GM15510 (cell line): Measurements from ENCODE around the gene AQP6.

Experiments
- POLR2A ChIP-seq: IDR thresholded peaks from 3 replicates; pipeline ENCODE4 v1.6.1; 2011; ENCODE audit warnings: borderline replicate concordance; ENCODE audit not compliant: insufficient read length; ENCODE audit errors: extremely low read depth

AQP6 gene

DNA sequence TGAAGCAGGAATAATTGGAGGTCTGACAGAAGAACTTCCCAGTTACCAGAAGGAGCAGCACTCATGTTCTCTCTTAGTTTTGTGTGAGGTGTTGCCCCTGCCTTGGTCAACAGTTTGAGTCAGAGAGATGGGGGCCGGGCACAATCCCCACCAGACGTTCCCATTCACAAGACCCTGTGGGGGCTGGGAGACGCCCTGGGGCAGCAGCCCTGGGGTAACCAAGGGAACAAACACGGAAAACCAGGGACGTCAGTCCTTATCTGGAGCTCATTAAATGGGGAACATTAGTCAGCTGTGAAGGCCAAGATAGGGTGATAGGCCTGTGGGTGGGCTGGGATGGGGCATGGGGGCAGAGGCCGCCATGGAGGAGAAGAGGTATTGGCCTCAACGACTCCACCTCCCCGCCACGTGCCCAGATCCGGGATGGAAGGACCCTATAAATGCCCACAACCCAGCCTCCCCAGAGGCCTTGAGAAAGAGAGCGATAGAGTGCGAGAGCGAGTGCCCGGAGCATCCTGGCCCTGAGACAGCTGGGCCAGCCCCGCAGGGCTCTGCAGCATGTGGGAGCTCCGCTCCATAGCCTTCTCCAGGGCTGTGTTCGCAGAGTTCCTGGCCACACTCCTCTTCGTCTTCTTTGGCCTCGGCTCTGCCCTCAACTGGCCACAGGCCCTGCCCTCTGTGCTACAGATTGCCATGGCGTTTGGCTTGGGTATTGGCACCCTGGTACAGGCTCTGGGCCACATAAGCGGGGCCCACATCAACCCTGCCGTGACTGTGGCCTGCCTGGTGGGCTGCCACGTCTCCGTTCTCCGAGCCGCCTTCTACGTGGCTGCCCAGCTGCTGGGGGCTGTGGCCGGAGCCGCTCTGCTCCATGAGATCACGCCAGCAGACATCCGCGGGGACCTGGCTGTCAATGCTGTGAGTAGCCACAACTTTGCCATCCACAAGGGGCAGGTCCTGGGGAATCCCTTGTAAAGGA is 22.2 kb upstream of the AQP6 start, which contains the start of gene AQP2:
AQP2 (plus strand) TSS at position 465 of the 979 bp plus-strand sequence; CDS start at position 559, 94 bp downstream.
- no peak for TF ChIP-seq POLR2A

DNA sequence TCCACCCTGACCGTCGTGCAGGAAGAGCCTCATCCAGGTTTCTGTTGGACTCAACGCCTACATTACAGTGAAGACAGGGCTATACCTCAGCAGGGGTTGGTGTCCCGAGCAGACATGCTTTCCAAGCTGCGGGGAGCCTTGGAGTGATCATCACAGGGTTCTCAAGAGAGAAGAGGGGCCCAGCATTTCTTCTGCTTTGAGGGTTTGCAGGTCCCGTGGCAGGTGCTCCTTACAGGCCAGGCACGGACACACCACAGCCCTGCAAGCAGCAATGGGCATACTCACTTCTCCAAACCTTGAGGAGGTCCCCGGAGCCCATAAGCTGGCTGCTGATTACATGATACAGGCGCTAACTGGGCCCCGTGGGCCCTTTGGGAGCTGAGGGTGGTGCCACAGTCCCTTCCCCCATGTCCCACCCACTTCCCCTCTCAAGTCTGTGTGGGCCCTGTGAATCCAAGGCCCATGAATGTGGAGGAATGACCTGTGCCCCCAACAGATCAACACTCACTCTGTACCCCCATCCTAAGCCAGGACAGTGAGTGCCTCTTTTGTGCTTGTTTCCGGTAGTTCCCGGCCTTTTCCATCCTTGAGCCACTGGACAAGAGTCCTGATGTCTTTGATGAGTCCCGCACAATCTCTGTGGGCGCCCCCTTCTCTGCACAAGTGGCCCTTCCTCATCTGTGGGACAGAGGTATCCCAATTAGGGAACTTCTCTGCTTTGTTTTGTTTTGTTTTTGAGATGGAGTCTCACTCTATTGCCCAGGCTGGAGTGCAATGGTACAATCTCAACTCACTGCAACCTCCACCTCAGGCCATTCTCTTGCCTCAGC is 21.1 kb upstream of the AQP6 start:
- TF ChIP-seq POLR2A = no peak

DNA sequence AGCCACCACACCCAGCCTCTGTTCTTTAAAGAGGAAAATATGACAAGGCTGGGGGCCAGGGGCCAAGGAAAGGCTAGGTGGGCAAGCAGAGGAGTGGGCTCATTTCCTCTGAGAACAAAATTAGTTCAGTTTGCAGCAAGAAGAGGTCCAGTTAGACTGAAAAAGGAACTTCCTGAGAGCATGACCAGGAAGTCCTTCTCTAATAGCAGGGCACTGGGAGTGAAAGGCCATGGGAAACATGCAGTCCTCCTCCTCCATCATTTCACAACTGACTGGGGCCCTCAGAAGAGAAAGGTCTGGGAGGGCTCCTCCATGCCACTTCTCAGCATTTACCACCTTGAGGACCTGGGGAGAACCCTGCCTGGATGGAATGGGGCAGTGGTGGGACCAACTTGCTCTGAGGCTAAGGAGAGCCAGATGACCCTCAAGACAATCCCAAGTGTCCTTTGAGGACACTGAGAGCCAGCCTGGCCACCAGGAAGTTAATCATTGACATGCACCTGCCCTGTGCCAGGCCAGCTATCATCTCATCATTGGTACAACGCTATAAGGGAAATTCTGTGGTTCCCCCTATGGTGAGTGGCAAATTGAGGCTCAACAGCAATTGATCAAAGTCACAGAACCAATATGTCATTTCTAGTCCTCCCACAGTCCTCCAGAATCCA is 20.2 kb upstream of the AQP6 start:
- TF ChIP-seq POLR2A = no peak

DNA sequence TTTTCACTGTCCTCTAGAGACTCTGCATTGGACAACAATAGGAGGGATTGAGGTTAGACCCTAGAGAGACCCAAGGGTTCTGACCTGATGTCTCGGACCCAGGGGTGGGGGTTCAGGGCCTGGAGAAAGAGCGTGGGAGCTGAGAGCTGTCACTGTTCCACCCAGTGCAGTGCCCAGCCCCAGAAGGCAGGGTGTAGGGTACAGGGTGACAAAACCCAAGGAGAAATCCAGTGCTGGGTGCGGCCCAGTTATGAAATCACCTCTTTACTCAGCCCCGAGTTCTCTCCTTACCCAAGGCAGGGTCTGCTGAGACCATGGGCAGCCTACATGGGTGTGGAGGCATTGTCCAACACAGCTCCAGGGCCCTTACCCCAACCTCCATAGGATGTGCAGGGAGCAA is 19.6 kb upstream of the AQP6 start:
- TF ChIP-seq POLR2A = no peak

DNA sequence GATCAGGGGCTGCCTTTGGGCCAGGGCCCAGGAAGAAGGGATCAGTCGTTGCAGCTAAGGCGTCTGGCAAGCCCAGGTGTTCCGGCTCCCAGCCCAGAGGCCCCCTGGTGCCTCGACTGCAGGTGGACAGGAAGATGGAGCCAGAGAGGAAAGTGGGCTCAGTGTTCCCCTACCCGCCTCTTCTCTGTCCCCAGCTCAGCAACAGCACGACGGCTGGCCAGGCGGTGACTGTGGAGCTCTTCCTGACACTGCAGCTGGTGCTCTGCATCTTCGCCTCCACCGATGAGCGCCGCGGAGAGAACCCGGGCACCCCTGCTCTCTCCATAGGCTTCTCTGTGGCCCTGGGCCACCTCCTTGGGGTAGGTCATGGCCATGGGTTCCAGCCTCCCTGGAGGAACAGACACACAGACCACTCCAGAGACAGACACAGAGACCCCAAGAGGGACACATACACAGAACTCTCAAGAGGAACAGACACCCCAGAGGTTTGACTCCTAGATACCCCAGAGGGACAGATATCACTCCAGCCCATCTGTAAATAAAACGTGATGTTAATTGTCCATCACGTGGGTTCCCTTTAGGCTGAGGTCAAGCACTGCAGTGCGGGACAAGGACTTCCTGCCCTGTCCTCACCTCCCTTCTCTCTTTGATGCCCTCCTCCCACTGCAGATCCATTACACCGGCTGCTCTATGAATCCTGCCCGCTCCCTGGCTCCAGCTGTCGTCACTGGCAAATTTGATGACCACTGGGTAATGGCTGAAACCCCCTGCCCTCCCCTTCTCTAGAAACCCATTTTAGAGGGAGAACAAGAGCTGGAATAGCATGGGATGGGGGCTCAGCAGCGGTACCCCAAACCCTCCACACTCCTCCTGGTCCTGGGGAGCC is 18.5 kb upstream of the AQP6 start:
- TF ChIP-seq POLR2A = no peak

DNA sequence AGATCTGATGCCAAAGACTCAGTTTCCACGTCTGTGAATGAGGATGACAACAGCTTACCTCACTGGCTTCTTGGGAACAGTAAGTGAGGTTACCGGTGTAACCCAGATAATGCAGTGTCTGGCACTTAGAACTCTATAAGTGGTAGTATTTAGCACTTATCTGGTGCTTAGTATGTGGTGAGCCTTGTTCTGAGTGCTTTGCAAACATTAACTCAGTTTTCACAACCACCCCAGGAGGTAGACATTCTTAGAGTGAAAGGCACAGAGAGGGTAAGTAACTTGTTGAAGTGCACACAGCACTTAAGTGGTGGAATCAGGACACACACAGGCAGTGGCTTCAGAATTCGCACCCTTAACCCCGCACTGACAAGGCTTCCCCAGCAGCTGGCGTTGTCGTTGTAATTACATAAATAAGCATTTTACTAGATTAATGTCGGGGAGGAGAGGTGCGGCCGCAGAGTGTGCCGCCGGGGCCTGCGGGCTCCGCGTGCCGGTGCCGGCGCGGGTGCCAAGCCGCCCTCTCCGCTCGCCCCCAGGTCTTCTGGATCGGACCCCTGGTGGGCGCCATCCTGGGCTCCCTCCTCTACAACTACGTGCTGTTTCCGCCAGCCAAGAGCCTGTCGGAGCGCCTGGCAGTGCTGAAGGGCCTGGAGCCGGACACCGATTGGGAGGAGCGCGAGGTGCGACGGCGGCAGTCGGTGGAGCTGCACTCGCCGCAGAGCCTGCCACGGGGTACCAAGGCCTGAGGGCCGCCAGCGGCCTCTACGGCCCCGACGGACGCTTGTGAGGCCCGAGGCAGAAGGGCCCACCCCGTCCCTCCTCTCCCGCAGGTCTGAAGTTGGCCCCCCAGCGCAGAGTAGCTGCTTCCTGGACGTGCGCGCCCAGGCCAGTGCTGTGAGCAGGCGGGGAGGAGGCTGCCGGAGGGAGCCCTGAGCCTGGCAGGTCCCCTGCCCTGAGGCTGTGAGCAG is 17.6 kb upstream of the AQP6 start:
- no peak for TF ChIP-seq POLR2A

DNA sequence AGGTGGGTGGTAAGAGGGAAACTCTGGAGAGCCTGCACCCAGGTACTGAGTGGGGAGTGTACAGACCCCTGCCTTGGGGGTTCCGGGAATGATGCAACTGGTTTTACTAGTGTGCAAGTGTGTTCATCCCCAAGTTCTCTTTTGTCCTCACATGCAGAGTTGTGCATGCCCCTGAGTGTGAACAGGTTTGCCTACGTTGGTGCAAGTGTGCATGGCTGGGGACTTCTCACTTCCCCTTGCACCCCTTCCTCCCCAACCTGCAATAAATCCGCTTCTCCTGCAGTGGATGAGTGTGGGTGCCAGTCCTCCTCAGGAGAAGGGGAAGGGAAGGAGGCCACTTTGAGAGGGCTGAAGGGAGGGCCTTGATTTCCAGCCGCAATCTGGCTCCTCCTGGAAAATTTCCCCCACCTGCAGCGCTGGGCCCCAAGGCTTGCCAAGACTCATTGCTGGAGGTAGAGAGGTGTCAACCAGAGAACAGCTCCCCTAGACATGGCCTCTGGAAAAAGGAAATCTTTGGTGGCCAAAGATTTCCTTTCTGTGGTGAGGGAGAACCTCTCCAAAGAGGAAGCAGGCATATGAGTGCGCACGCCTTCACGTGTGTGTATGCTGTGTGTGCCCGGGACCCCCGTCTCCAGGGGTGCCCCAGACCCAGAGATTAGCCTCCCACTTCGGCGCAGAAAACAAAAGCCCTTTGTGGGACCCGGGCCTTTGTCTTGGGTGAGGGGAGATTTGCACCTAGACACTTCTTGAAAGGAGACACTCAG is 16.7 kb upstream of the AQP6 start:
- no peak for TF ChIP-seq POLR2A

DNA sequence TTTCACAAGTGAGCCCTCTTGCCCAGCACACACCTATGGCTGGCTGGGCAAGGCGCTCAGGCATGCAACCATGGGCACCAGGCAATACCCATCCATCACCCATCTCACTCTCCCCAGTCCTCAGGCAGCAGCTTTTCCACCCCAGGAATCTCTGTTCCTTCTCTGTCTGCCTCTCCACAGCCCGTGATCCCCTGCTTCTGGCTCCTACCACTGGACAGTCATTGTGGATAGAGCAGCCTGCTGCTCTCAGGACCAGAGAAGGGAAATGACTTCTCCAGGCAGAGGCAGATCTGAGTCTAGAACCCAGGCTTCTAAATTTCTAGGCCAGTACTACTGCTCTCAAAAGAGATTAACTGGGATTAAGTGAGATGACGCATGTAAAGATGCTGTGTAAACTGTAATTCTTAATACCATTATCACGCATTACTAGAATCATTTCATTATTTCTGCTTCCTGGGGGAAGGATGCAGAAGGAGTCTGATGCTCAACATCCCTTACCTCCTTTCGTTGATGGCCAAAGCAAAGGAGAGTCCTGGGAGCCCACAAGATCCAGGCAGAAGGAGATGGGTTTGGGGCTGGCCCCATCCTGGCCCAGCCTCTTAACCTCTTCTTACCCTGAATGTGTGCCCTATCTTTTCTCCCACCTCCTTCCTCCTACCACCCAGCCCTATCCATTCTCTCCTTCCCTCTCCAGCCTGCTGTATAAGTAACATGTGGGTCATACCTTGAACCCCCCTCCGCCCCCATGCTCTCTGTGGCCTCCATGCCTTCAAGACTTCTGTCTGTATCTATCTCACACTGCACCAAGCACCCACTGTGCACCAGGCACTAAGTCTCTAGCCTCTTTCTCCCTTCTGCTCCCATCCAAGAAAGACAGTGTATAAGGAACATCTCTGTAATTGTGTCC is 15.8 kb upstream of the AQP6 start:
- no peak for TF ChIP-seq POLR2A

DNA sequence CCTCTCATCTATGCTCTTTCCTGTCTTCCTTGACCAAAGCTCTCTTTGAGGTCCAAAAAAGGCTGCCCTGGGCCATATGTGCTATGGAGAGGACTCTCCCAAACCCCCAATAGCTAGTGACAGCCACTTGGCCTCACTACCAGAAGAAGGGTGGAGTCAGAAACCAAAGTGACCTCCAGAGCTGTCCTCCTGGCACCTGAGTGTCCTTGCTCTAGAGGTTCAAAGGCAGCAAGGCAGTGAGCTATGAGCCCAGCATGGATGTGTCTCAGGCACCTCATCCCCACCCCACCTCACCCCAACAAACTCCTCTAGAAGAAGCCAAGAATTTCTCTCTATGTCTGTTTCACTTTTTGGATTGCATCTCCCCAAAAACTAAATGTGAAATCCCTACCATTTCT is 15.2 kb upstream of the AQP6 start:
- TF ChIP-seq POLR2A = no peak

DNA sequence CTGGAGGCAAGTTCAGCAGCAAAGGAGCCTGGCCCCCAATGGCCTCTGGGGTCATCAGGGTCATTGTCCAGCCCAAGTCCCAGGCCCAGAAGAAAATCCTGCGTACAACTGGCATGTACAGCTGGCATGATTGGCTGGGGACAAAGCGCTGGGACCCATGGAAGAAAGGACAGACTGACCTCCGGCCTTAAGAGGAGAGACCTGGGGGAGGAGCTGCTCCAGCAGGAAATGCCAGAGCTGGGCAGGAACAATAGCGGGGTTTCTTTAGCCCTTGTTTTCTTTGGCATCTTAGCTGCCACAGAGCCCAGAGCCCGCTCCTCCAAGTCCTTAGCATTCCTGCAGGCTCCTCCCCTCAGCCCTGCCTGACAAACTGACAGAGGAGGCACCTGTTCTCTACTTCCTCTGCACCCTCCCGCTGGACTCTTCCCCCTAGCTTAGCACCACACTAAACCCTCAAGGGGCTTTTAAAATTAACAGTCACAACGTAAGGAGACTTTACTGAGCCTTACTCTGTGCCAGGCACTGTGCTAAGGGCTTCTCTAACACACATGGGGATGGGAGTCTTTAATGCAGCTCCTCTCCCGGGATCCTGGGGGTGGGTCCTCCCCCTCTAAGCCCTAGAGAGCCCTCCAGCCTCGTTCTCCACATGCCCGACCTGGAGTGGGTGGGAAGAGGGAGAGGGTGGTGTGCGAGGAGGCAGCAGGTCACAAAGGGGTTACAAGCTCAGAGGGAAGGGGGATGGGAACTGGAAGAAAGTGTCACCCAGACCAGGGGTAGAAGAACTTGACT is 12.9 kb upstream of the AQP6 start:
- no peak for TF ChIP-seq POLR2A
